Mammary epithelial cell (primary cell): Measurements from ENCODE around the gene MFF.

Experiments
- CTCF ChIP-seq, 2 donors: IDR thresholded peaks in 1 of 2; conservative IDR thresholded peaks in 1 of 2; 2 replicates each; pipeline ENCODE4 v1.5.1; 2011 to 2012; ENCODE audit warnings: inconsistent platforms in 2 of 2, low read length in 2 of 2, mild to moderate bottlenecking in 2 of 2, control low read depth in 1 of 2, low read depth in 1 of 2; ENCODE audit not compliant: insufficient read depth in 1 of 2; ENCODE audit errors: extremely low read depth in 1 of 2
- EZH2 ChIP-seq: IDR thresholded peaks from 2 replicates; pipeline ENCODE4 v1.6.1; 2012; ENCODE audit warnings: low read length, inconsistent platforms, borderline replicate concordance

DNA sequence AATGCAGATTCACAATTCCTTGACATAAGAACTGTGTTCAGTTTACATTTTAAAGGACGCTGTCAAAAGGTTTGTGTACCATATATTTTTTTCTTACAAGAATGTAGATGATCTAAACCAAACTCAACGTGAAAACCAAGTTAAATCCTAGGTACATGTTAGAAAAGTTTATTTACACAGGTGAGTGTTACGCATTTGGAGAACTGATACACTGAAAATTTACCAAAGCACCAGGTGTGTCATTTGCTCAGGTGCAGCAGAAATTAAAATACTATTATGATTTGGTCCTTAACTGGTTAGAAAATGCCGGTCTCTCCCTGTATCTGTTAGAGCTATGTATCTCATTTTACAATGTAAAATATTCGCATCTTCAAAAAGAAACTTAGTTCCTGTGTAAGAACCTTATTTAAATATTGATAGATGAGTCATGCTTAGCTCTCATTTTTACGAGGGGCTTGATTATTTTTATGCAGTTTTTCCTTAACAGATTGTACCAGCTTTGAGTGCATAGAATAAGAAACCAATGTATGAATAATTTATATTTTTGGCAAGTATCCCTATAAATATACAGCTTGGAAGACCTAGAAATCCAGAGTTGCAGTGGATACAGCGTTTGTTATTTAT lies 25.1 kb downstream of the MFF start:
- TF ChIP-seq EZH2 (no peak), CTCF (conservative IDR thresholded peaks at IDR 0.05 in 1 of 2, IDR thresholded peaks at IDR 0.05 in 1 of 2; ENCODE audit: extremely low read depth in 1 of 2, insufficient read depth in 1 of 2, low read depth in 1 of 2, low read length in 2 of 2) (no peak)
